CD4-positive, alpha-beta T cell (primary cell): ENCODE data around the gene BUB3. TPM values are rescaled to one million over a fixed set of nuclear protein-coding genes. Genes with fewer than 3 reads are reported as not detected.

Experiments used
- ATAC-seq: fragments of 200-7000 bp; cut with Tn5 transposase; one replicate; pipeline ENCODE4 v1.10.0; 2022; ENCODE audit warnings: mild to moderate bottlenecking; ENCODE audit not compliant: poor library complexity
- CTCF ChIA-PET: fragments of 350-600 bp; sonication (Branson Sonifier 250); formaldehyde crosslinking; loops from one replicate; lab custom pipeline; 2021; ENCODE audit warnings: antibody characterized with exemption, inconsistent platforms; lab: Charles Lee
- POLR2A ChIA-PET: fragments of 350-600 bp; sonication (Branson Sonifier 250); formaldehyde crosslinking; loops from one replicate; lab custom pipeline; 2021; ENCODE audit warnings: antibody characterized with exemption, inconsistent platforms; lab: Charles Lee
- DNase-seq, 14 experiments: peaks; one replicate each; pipeline ENCODE4 v3.0.0-alpha.2; 2013 to 2020; ENCODE audit warnings: mixed read lengths in 2 of 14
- H3K27ac ChIP-seq, 2 donors: one replicate each; pipeline versions ENCODE4 v1.5.1 to v1.7.0; 2013; ENCODE audit warnings: low read length in 2 of 2, low read depth in 1 of 2, mild to moderate bottlenecking in 1 of 2
- H3K27me3 ChIP-seq, 2 experiments: 1 replicate in 1 of 2; 2 replicates in 1 of 2; pipeline versions ENCODE4 v1.6.1 to v1.7.0; 2013; ENCODE audit warnings: low read length in 2 of 2, control low read depth in 1 of 2, mild to moderate bottlenecking in 1 of 2, moderate library complexity in 1 of 2; ENCODE audit not compliant: insufficient read depth in 2 of 2, control insufficient read depth in 1 of 2
- H3K36me3 ChIP-seq: one replicate; pipeline ENCODE4 v1.6.1; 2013; ENCODE audit warnings: low read length, control low read depth; ENCODE audit not compliant: insufficient read depth
- H3K4me1 ChIP-seq: one replicate; pipeline ENCODE4 v1.6.1; 2013; ENCODE audit warnings: low read length, control low read depth; ENCODE audit not compliant: insufficient read depth
- H3K4me3 ChIP-seq: one replicate; pipeline ENCODE4 v1.5.1; 2013; ENCODE audit warnings: mild to moderate bottlenecking, low read length, moderate library complexity
- H3K9me3 ChIP-seq, 2 experiments: 1 replicate in 1 of 2; 2 replicates in 1 of 2; pipeline versions ENCODE4 v1.6.1 to v1.7.0; 2013; ENCODE audit warnings: low read length in 2 of 2, mild to moderate bottlenecking in 2 of 2, control low read depth in 1 of 2, moderate library complexity in 1 of 2; ENCODE audit not compliant: control insufficient read depth in 1 of 2, insufficient read depth in 1 of 2
- H3K27ac Mint-ChIP-seq: one replicate; pipeline ENCODE4 v1.8.0; 2020; ENCODE audit warnings: mixed read lengths
- H3K27me3 Mint-ChIP-seq: one replicate; pipeline ENCODE4 v1.8.0; 2021; ENCODE audit warnings: mixed read lengths
- H3K36me3 Mint-ChIP-seq: one replicate; pipeline ENCODE4 v1.8.0; 2021; ENCODE audit warnings: low read depth, mixed read lengths
- H3K4me1 Mint-ChIP-seq: one replicate; pipeline ENCODE4 v1.8.0; 2021; ENCODE audit warnings: low read depth, mixed read lengths
- H3K4me3 Mint-ChIP-seq: one replicate; pipeline ENCODE4 v1.8.0; 2020; ENCODE audit warnings: mild to moderate bottlenecking, mixed read lengths
- H3K9me3 Mint-ChIP-seq: one replicate; pipeline ENCODE4 v1.8.0; 2020; ENCODE audit warnings: mixed read lengths
- intact Hi-C, 2 experiments: fragments of 100-400 bp; cut with DNase I in 1 of 2; cut with micrococcal nuclease in 1 of 2; formaldehyde crosslinking; loops; one replicate each; pipeline versions ENCODE4 v1.15.1 to v1.9.0; 2023 to 2025; cut with DNase I, micrococcal nuclease
- total RNA-seq, 174 experiments: library from RNA in 2 of 174; stranded (reverse) in 2 of 174; gene quantifications; one replicate each; pipeline ENCODE4 v1.2.3 and lab custom pipeline; 2021 to 2026
- TF ChIP-seq, protein P1 (sequence below): fragments of 200-600 bp; IDR thresholded peaks from one replicate; pipeline ENCODE4 v1.8.0; 2022; ENCODE audit warnings: antibody characterized with exemption, mild to moderate bottlenecking

BUB3 gene
- total RNA-seq, 2 experiments from 2014 or later: 167 to 178 TPM

DNA sequence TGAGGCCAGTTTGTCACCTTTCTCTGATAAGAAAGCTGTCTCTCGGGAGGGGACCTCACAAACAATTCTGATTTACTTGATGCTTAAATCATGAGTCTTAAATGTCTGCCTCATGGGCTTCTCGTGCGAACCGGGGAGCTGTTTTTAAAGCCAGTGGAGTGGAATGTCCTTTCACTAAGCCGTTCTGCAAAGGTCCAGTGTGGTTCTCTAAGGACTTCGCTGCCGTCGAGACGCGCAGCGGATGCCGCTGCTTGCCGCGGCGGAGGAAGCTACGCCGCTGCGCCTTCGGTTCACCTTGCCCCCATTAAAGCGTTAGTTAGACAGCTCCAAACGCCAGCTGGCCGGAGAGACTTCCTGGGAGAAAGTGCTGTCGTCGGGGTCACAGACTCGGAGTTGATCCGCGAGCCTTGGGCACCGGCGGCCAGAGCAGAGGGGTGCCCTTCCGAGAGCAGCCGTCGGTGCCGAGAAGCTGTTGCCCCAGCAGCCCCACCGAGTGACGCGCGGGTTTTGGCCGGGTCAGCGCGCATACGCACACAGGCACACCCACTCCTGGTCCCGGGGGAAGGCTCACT is 19.8 kb upstream of the BUB3 start:
- no peak overlapping the region for H3K4me3 ChIP-seq
- DNase-seq (peak in 1 of 14 experiments; percentile 29), ATAC-seq (no peak)
- no peaks in the 10 kb centered on the region for H3K36me3 ChIP-seq
- TF ChIP-seq, protein P1, sequence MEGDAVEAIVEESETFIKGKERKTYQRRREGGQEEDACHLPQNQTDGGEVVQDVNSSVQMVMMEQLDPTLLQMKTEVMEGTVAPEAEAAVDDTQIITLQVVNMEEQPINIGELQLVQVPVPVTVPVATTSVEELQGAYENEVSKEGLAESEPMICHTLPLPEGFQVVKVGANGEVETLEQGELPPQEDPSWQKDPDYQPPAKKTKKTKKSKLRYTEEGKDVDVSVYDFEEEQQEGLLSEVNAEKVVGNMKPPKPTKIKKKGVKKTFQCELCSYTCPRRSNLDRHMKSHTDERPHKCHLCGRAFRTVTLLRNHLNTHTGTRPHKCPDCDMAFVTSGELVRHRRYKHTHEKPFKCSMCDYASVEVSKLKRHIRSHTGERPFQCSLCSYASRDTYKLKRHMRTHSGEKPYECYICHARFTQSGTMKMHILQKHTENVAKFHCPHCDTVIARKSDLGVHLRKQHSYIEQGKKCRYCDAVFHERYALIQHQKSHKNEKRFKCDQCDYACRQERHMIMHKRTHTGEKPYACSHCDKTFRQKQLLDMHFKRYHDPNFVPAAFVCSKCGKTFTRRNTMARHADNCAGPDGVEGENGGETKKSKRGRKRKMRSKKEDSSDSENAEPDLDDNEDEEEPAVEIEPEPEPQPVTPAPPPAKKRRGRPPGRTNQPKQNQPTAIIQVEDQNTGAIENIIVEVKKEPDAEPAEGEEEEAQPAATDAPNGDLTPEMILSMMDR: no peak
- ChIA-PET POLR2A (interaction anchor here (1.3 kb wide), 1 partner anchor 20 kb away, joined by 8 read pairs; the partner anchor contains the start of gene BUB3), CTCF (interaction anchor here (1.1 to 2.3 kb wide), 2 partner anchors 15 to 246 kb away, joined by 4 to 7 read pairs; no protein-coding TSS in a partner anchor)
- H3K27ac ChIP-seq: no peak overlapping the region
- Mint-ChIP-seq H3K4me3 (peak overlapping the region; percentile 70), H3K27me3 (peaks cover 90% of the 10 kb centered on the region), H3K36me3 (no peaks in the 10 kb centered on the region), H3K27ac (peak overlapping the region; percentile 22), H3K4me1 (peaks cover 43% of the 10 kb centered on the region), H3K9me3 (no peaks in the 10 kb centered on the region)
- H3K4me1 ChIP-seq: peaks cover 53% of the 10 kb centered on the region
- peaks cover 0 to 28% of the 10 kb centered on the region in 2 experiments for H3K9me3 ChIP-seq
- H3K27me3 ChIP-seq: peaks cover 73 to 83% of the 10 kb centered on the region in 2 experiments
- intact Hi-C loops: loop anchor here (5.0 kb wide), 5 partner anchors 92 to 1253 kb away; no protein-coding TSS in a partner anchor

DNA sequence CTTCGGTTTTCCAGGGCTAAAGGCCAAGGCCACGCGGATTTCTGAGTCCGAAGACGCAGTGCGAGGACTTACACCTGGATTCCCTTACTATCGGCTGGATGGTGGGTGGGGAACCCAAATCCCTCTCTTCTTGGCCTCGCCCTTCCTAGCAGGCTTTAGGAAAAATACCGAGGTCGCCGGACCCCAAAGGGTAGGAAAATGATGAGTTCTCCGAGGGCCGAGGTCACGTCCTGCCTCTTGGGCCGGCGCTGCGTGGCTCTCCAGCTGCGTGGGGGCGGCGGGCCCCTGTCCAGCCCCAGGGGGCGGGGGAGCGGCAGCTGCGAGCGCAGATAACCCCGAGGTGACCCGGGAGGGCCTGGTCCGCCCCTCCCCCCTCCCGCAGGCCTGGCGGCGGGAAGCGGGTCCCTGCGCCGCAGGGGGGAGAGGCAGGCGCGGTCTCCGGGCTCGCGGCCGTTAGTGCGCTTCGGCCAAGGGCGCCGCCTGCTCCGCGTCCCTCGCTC is 19.2 kb upstream of the BUB3 start:
- ChIA-PET CTCF (interaction anchor here (1.1 to 2.3 kb wide), 2 partner anchors 14 to 246 kb away, joined by 4 to 7 read pairs; no protein-coding TSS in a partner anchor), POLR2A (interaction anchor here (1.3 kb wide), 1 partner anchor 19 kb away, joined by 8 read pairs; the partner anchor contains the start of gene BUB3)
- Mint-ChIP-seq H3K9me3 (no peaks in the 10 kb centered on the region), H3K36me3 (no peaks in the 10 kb centered on the region), H3K27ac (no peak overlapping the region), H3K4me3 (peak overlapping the region; percentile 70), H3K27me3 (peaks cover 90% of the 10 kb centered on the region), H3K4me1 (peaks cover 48% of the 10 kb centered on the region)
- Histone ChIP-seq H3K27me3 (peaks cover 73 to 83% of the 10 kb centered on the region in 2 experiments), H3K27ac (no peak overlapping the region), H3K4me1 (peaks cover 59% of the 10 kb centered on the region), H3K36me3 (no peaks in the 10 kb centered on the region), H3K4me3 (peak overlapping the region; percentile 47), H3K9me3 (peaks cover 0 to 33% of the 10 kb centered on the region in 2 experiments)
- DNase-seq: no peak
- intact Hi-C loops: loop anchor here (5.0 kb wide), 5 partner anchors 93 to 1252 kb away; no protein-coding TSS in a partner anchor
- TF ChIP-seq, protein P1: no peak
- no peak for ATAC-seq

DNA sequence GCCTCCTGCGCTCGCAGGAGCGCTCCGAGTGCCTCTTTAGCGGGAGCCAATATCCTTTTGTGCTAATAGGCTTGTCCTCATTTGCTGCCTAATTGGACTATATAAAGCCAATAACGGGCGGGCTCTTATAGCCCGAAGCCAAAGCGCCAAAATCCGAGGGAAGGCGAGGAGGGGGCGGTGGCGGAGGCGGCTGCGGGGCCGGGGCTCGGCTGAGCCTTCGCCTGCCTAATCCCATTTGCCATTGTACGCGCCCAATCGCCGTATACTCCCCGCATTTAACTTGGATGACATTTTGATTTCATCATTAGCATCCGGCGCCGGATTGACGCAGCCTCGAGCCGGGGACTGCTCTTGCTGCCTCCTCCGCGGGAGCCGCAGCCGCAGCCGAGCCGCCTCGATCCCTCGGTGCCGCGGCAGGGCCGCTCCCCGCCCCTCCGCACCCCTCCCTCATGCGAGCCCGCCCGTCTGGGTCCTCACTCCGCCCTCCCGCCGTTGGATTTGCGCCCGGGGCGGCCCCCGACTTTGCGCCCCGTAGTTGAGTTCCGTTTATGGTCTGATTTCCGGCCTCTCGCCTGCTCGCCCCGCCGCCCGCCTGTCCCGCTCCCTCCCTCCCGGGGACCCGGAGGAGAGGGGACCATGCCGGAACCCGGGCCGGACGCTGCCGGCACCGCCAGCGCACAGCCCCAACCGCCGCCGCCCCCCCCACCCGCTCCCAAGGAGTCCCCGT is 18.6 kb upstream of the BUB3 start, which contains the start of gene HMX3:
Gene HMX3 (plus strand): TSS at position 556 of the 727 bp plus-strand sequence. CDS start 81 bp downstream, at position 637.
- ChIA-PET CTCF (no interaction called here), POLR2A (no interaction called here)
- TF ChIP-seq, protein P1: no peak
- Mint-ChIP-seq H3K4me1 (peaks cover 54% of the 10 kb centered on the region), H3K4me3 (peak within 1 kb of the TSS; percentile 89), H3K27me3 (peaks cover 90% of the 10 kb centered on the region), H3K36me3 (no peaks in the 10 kb centered on the region), H3K27ac (peak within 1 kb of the TSS; percentile 49), H3K9me3 (no peaks in the 10 kb centered on the region)
- H3K9me3 ChIP-seq: peaks cover 0 to 37% of the 10 kb centered on the region in 2 experiments
- H3K36me3 ChIP-seq: no peaks in the 10 kb centered on the region
- peaks cover 64% of the 10 kb centered on the region for H3K4me1 ChIP-seq
- peaks cover 79 to 84% of the 10 kb centered on the region in 2 experiments for H3K27me3 ChIP-seq
- DNase-seq (peak in 6 of 14 experiments; percentile 34 to 66 (median 46)), ATAC-seq (peak; percentile 55)
- intact Hi-C loops: no loop called here
- peak within 1 kb of the TSS; percentile 47 for H3K4me3 ChIP-seq
- no peak within 1 kb of the TSS for H3K27ac ChIP-seq
